Keratinocyte (primary cell): Measurements from ENCODE around the gene GRAMD4. TPM values are rescaled to one million over a fixed set of nuclear protein-coding genes. Genes with fewer than 3 reads are reported as not detected.
A peak's percentile ranks its signal among the peaks of the same experiment; 100 is the strongest.

Source experiments
- DNase-seq: peaks from one replicate; pipeline ENCODE4 v3.0.0-alpha.2; 2011; ENCODE audit warnings: low read depth, missing footprints, low spot score
- FAIRE-seq: peaks from 2 replicates; lab custom pipeline; 2011; peaks lifted over from hg19 to GRCh38; lab: Jason Lieb, UNC
- H2AFZ ChIP-seq: 2 replicates; pipeline ENCODE4 v1.6.0; 2012; ENCODE audit warnings: low read length, control low read depth, inconsistent platforms; ENCODE audit not compliant: control insufficient read depth
- H3K27ac ChIP-seq: 2 replicates; pipeline ENCODE4 v1.5.1; 2011; ENCODE audit warnings: low read length; ENCODE audit not compliant: control insufficient read depth, insufficient read depth
- H3K27me3 ChIP-seq: 3 replicates; pipeline ENCODE4 v1.6.0; 2011; ENCODE audit warnings: low read length; ENCODE audit not compliant: control insufficient read depth, insufficient read depth; ENCODE audit errors: extremely low read depth
- H3K36me3 ChIP-seq, 2 experiments: 2 replicates in 1 of 2; 3 replicates in 1 of 2; pipeline ENCODE4 v1.5.1; 2011; ENCODE audit warnings: low read length in 2 of 2, mild to moderate bottlenecking in 1 of 2; ENCODE audit not compliant: control insufficient read depth in 2 of 2, insufficient read depth in 2 of 2; ENCODE audit errors: extremely low read depth in 1 of 2
- H3K4me1 ChIP-seq: 3 replicates; pipeline ENCODE4 v1.5.1; 2011; ENCODE audit warnings: low read length; ENCODE audit not compliant: control insufficient read depth, insufficient read depth; ENCODE audit errors: extremely low read depth
- H3K4me2 ChIP-seq: 3 replicates; pipeline ENCODE4 v1.6.0; 2011; ENCODE audit warnings: low read depth, low read length; ENCODE audit not compliant: control insufficient read depth, insufficient read depth; ENCODE audit errors: extremely low read depth
- H3K4me3 ChIP-seq, 3 experiments: fragments of 200-600 bp in 1 of 3; sonication (generic) in 1 of 3; 2 replicates in 2 of 3; 3 replicates in 1 of 3; pipeline ENCODE4 v1.5.1; 2011 to 2016; ENCODE audit warnings: low read length in 3 of 3, mild to moderate bottlenecking in 3 of 3, control low read depth in 2 of 3, inconsistent platforms in 1 of 3, low read depth in 1 of 3, mixed read lengths in 1 of 3, mixed run types in 1 of 3, moderate library complexity in 1 of 3; ENCODE audit not compliant: control insufficient read depth in 2 of 3, insufficient read depth in 2 of 3; ENCODE audit errors: extremely low read depth in 1 of 3
- H3K79me2 ChIP-seq: 2 replicates; pipeline ENCODE4 v1.6.0; 2012; ENCODE audit warnings: low read length; ENCODE audit not compliant: control insufficient read depth, insufficient read depth
- H3K9ac ChIP-seq: 3 replicates; pipeline ENCODE4 v1.6.0; 2011; ENCODE audit warnings: low read length; ENCODE audit not compliant: control insufficient read depth, insufficient read depth; ENCODE audit errors: extremely low read depth
- H3K9me1 ChIP-seq: 3 replicates; pipeline ENCODE4 v1.6.0; 2011; ENCODE audit warnings: low read length; ENCODE audit not compliant: control insufficient read depth, insufficient read depth; ENCODE audit errors: extremely low read depth
- H3K9me3 ChIP-seq: 2 replicates; pipeline ENCODE4 v1.5.1; 2012; ENCODE audit warnings: low read depth, low read length; ENCODE audit not compliant: control insufficient read depth
- H4K20me1 ChIP-seq: 3 replicates; pipeline ENCODE4 v1.6.0; 2011; ENCODE audit warnings: low read length; ENCODE audit not compliant: control insufficient read depth, insufficient read depth; ENCODE audit errors: extremely low read depth
- EZH2 ChIP-seq: IDR thresholded peaks from one replicate; pipeline ENCODE4 v1.6.1; 2012; ENCODE audit warnings: inconsistent platforms, mild to moderate bottlenecking, low read length, moderate library complexity
- dilution Hi-C: fragments of 300-500 bp; cut with MboI; formaldehyde crosslinking; loops from one replicate; pipeline ENCODE4 v1.7.0; 2020; ENCODE audit warnings: low sequenced_read_pairs; ENCODE audit not compliant: extremely low pct_ligation_motif_present
- polyA plus RNA-seq, 5 experiments: library from polyadenylated mRNA; depleted of rRNA in 3 of 5; stranded (reverse) in 3 of 5; stranded (forward) in 1 of 5; unstranded in 1 of 5; fragments of >200 nt; gene quantifications; 1 replicate in 1 of 5; 2 replicates in 3 of 5; 3 replicates in 1 of 5; pipeline versions ENCODE4 v1.2.1 to v1.2.3, GENCODE V29; 2011 to 2012; ENCODE audit warnings: missing spikeins in 2 of 5, low read depth in 1 of 5, low replicate concordance in 1 of 5
- TF ChIP-seq, protein P1 (sequence below), 3 experiments: IDR thresholded peaks in 1 of 3; conservative IDR thresholded peaks in 1 of 3; optimal IDR thresholded peaks in 1 of 3; 2 replicates in 2 of 3; 3 replicates in 1 of 3; pipeline versions ENCODE3 to v1.5.1; 2011; ENCODE audit warnings: low read length in 3 of 3, mild to moderate bottlenecking in 3 of 3, moderate library complexity in 2 of 3, control low read depth in 1 of 3, inconsistent platforms in 1 of 3; ENCODE audit not compliant: insufficient read depth in 2 of 3; ENCODE audit errors: extremely low read depth in 1 of 3

The GRAMD4 gene
- polyA plus RNA-seq, 1 donor (not counting 4 experiments of a cell fraction or from before 2014, with no cell fraction given), result 17.3 TPM

DNA sequence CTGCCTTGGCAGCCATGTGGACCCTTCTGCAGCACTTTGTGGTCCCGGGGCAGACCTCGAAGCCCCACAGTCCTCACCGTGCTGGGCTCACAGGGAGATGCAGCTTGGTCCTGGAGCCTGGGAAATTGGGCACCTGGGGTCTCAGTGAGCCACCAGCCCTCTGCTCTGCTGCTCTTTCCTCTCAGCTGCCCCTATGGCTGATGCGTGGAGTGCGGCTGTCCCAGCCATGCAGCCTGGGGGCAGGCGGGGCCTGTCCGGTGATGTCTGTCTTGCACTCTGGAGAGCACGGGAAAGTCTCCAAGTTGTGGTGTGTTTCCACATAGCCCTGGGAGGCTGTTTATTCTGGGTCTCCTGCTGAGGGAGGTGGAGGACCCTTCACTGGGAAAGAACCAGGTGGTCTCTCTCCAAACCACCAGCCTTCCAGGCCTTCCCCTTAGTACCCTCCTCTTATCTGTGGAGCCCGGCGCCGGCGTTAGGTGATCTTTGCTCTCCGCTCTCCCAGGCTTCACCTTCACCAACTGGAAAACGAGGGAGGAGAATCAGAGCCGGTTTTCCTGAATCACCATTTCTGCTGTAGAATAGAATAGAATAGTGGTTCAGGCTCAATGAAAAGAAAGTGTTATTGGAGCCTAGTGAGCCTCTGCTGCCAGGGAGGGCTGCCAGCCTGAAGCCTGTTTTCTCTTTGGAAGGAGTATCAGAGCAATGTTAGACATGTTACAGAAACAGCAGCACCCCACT is 41.2 kb upstream of the GRAMD4 start:
- no peak overlapping the region for H2AFZ ChIP-seq
- TF ChIP-seq EZH2, result no peak
- TF ChIP-seq, protein P1, sequence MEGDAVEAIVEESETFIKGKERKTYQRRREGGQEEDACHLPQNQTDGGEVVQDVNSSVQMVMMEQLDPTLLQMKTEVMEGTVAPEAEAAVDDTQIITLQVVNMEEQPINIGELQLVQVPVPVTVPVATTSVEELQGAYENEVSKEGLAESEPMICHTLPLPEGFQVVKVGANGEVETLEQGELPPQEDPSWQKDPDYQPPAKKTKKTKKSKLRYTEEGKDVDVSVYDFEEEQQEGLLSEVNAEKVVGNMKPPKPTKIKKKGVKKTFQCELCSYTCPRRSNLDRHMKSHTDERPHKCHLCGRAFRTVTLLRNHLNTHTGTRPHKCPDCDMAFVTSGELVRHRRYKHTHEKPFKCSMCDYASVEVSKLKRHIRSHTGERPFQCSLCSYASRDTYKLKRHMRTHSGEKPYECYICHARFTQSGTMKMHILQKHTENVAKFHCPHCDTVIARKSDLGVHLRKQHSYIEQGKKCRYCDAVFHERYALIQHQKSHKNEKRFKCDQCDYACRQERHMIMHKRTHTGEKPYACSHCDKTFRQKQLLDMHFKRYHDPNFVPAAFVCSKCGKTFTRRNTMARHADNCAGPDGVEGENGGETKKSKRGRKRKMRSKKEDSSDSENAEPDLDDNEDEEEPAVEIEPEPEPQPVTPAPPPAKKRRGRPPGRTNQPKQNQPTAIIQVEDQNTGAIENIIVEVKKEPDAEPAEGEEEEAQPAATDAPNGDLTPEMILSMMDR (optimal IDR thresholded peaks at IDR 0.05 in 1 of 3, IDR thresholded peaks at IDR 0.05 in 1 of 3, conservative IDR thresholded peaks at IDR 0.05 in 1 of 3; ENCODE audit: extremely low read depth in 1 of 3, insufficient read depth in 2 of 3, low read length in 3 of 3), result no peak

DNA sequence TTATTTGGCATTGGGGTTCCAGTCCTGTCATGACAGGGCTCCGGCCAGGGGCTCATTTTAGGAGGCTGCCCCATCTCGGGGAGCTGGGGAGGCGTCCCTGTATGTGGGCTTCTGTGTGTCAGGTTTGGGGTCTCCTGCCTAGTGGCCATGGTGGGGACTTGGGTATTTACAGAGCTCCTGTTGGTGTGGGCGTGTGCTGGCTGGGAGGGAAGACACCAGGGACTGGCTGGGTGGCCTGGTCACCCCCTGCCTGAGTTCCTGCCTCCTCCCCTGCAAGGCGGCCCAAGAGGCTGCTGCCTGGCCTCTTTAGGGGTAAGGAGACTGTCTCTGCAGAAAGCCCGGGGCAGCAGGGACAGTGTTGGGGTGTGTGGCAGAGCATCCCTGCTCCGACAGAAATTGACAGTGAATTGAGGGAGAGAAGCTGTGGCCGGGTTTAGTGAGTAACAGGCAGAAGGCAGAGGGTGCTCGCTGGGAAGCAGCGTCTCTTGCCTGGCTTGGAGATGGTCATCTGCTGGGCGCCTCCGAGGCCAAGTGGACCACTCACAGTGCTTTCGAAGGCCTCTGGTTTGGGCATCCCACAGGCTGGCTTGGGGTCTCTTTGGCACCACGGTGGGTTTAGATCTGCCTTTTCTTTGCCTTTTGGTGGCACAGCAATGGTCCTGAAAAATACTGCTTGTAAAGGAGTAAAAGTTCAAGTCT is 40.3 kb upstream of the GRAMD4 start:
- no peaks in the 10 kb centered on the region for H3K27me3 ChIP-seq
- dilution Hi-C loops, result no loop called here
- H3K36me3 ChIP-seq, result peaks cover 0 to 3% of the 10 kb centered on the region in 2 experiments
- H3K9ac ChIP-seq, result no peak overlapping the region
- TF ChIP-seq EZH2, result no peak
- TF ChIP-seq, protein P1 (optimal IDR thresholded peaks at IDR 0.05 in 1 of 3, IDR thresholded peaks at IDR 0.05 in 1 of 3, conservative IDR thresholded peaks at IDR 0.05 in 1 of 3; ENCODE audit: extremely low read depth in 1 of 3, insufficient read depth in 2 of 3, low read length in 3 of 3), result no peak
- H4K20me1 ChIP-seq, result no peaks in the 10 kb centered on the region
- FAIRE-seq, result no peak
- H3K4me3 ChIP-seq, result no peak overlapping the region
- H3K27ac ChIP-seq, result no peak overlapping the region
- no peaks in the 10 kb centered on the region for H3K9me1 ChIP-seq
- H3K4me2 ChIP-seq, result no peak overlapping the region
- peaks cover 23% of the 10 kb centered on the region for H3K79me2 ChIP-seq
- peaks cover 55% of the 10 kb centered on the region for H3K4me1 ChIP-seq
- H2AFZ ChIP-seq, result no peak overlapping the region
- no peaks in the 10 kb centered on the region for H3K9me3 ChIP-seq
- DNase-seq, result no peak

More for the DNA sequence above, 41.2 kb upstream of the GRAMD4 start:
- Histone ChIP-seq H3K4me1 (peaks cover 46% of the 10 kb centered on the region), H4K20me1 (no peaks in the 10 kb centered on the region), H3K27me3 (no peaks in the 10 kb centered on the region), H3K79me2 (peaks cover 23% of the 10 kb centered on the region), H3K36me3 (peaks cover 0 to 3% of the 10 kb centered on the region in 2 experiments), H3K27ac (no peak overlapping the region), H3K4me2 (peak overlapping the region; percentile 86), H3K4me3 (peak overlapping the region in 2 of 3 experiments; percentile 25 to 69), H3K9me1 (no peaks in the 10 kb centered on the region), H3K9me3 (no peaks in the 10 kb centered on the region), H3K9ac (peak overlapping the region; percentile 42)
- DNase-seq (no peak), FAIRE-seq (peak; percentile 36)
- dilution Hi-C loops, result no loop called here
